Stimulated activated effector memory CD8-positive, alpha-beta T cell treated with anti-CD3 and anti-CD28 coated beads, Interleukin-12 subunit alpha, Interleukin-12 subunit beta, amount 100 ng/mL, for 72 hours (primary cell): ENCODE results near the gene ZNF451.

Source experiments
- ATAC-seq: fragments of 150-1000 bp; cut with Tn5 transposase; 2 replicates; pipeline ENCODE4 v1.10.0; 2021
- DNase-seq, 2 donors: peaks; one replicate each; pipeline ENCODE4 v3.0.0; 2021 to 2022; ENCODE audit warnings: low spot score in 2 of 2
- H3K27ac Mint-ChIP-seq: one replicate; pipeline ENCODE4 v1.8.0; 2022; ENCODE audit warnings: mild to moderate bottlenecking, mixed read lengths
- H3K36me3 Mint-ChIP-seq: one replicate; pipeline ENCODE4 v1.8.0; 2022; ENCODE audit warnings: mild to moderate bottlenecking, mixed read lengths
- H3K4me1 Mint-ChIP-seq: one replicate; pipeline ENCODE4 v1.8.0; 2022; ENCODE audit warnings: mixed read lengths
- H3K4me3 Mint-ChIP-seq: one replicate; pipeline ENCODE4 v1.8.0; 2022; ENCODE audit warnings: mild to moderate bottlenecking, mixed read lengths
- H3K9me3 Mint-ChIP-seq: one replicate; pipeline ENCODE4 v1.8.0; 2022; ENCODE audit warnings: mixed read lengths

Gene ZNF451

GRCh38 chr6:57116776-57117175, 26.8 kb downstream of the ZNF451 start:
- Mint-ChIP-seq H3K4me1 (peaks cover 28% of the 10 kb centered on the region), H3K4me3 (no peak overlapping the region), H3K9me3 (no peaks in the 10 kb centered on the region), H3K36me3 (peaks cover 2% of the 10 kb centered on the region), H3K27ac (no peak overlapping the region)
- DNase-seq = no peak
- ATAC-seq = no peak

DNA sequence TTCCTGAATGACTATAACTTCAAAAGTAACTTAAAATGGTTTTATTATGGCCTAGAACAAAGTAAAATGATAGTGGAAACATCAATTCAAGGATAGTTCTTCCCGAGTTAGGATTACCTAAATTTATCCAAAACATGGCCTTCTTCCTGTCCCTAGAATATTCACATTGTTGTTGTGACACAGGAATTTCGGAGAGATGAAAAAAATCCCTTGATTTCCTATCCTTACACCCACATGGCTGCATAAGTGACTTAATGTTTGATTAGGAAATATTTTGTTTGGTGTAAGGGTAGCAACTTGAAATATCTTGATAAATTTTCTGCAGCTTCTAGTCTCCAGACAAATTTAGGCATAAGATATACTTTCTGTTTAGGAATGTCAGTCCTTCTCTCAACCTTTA, 27.8 kb downstream of the ZNF451 start:
- Mint-ChIP-seq H3K4me3 (no peak overlapping the region), H3K4me1 (peaks cover 20% of the 10 kb centered on the region), H3K27ac (no peak overlapping the region), H3K9me3 (no peaks in the 10 kb centered on the region), H3K36me3 (no peaks in the 10 kb centered on the region)
- no peak for ATAC-seq
- no peak for DNase-seq

- DNase-seq (no peak), ATAC-seq (no peak)
- H3K4me1 Mint-ChIP-seq = peaks cover 14% of the 10 kb centered on the region
- no peak overlapping the region for H3K27ac Mint-ChIP-seq
- no peak overlapping the region for H3K4me3 Mint-ChIP-seq
- H3K36me3 Mint-ChIP-seq = no peaks in the 10 kb centered on the region
- H3K9me3 Mint-ChIP-seq = no peaks in the 10 kb centered on the region
Measured at GRCh38 chr6:57123111-57123510, 33.1 kb downstream of the ZNF451 start.

DNA sequence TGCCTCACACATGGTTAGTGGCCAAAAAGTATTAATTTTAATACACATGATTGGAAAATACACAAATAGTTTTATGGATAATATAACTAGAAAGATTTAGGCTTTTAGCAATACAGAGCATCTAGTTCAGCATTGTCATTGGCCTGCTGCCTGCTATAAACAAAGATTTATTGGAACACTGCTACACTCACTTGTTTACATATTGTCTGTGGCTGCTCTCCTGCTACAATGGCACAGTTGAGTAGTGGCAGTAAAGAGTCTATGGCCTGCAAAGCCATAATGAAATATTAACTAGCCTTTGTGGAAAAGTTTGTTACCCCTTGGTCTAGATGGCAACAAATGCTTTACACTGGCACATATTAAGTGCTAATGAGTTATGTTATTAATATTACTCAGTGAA, 37.8 kb downstream of the ZNF451 start:
- no peaks in the 10 kb centered on the region for H3K9me3 Mint-ChIP-seq
- no peak overlapping the region for H3K4me3 Mint-ChIP-seq
- DNase-seq (no peak), ATAC-seq (no peak)
- peaks cover 34% of the 10 kb centered on the region for H3K36me3 Mint-ChIP-seq
- no peak overlapping the region for H3K27ac Mint-ChIP-seq
- H3K4me1 Mint-ChIP-seq = no peaks in the 10 kb centered on the region

DNA sequence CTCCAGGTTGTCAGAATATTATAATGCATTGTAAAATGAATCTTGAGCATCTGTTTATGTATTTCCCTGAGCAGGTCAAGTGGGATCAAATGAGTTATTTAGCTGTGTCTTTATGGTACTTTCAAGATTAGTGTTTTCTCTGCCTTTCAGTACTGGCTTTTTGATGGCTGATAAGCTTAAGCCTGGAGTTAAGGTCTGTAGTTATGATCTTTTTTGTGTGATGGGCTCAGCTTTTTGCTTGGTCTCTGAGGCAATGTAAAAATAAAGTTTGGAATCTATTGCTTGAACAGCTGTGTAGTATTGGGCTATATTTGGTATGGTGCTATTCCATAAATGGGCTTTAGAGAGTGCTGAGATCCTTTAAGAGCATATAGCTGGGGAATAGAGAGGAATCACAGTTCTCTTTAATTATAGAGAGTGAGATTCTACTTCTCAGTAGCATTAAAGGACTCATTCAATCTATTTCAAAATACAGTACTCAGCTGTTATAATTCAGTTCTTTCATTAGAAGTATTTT, 40.7 kb downstream of the ZNF451 start:
- Mint-ChIP-seq H3K27ac (no peak overlapping the region), H3K36me3 (peaks cover 60% of the 10 kb centered on the region), H3K4me3 (no peak overlapping the region), H3K9me3 (no peaks in the 10 kb centered on the region), H3K4me1 (no peaks in the 10 kb centered on the region)
- no peak for ATAC-seq
- DNase-seq = no peak

GRCh38 chr6:57134954-57135353, 45.0 kb downstream of the ZNF451 start:
- H3K36me3 Mint-ChIP-seq = peaks cover 70% of the 10 kb centered on the region
- no peaks in the 10 kb centered on the region for H3K9me3 Mint-ChIP-seq
- ATAC-seq (no peak), DNase-seq (no peak)
- no peak overlapping the region for H3K27ac Mint-ChIP-seq
- H3K4me3 Mint-ChIP-seq = no peak overlapping the region
- H3K4me1 Mint-ChIP-seq = peaks cover 11% of the 10 kb centered on the region

- no peaks in the 10 kb centered on the region for H3K9me3 Mint-ChIP-seq
- H3K4me3 Mint-ChIP-seq = no peak overlapping the region
- ATAC-seq = no peak
- DNase-seq = no peak
- peaks cover 68% of the 10 kb centered on the region for H3K36me3 Mint-ChIP-seq
- H3K4me1 Mint-ChIP-seq = peaks cover 11% of the 10 kb centered on the region
- H3K27ac Mint-ChIP-seq = no peak overlapping the region
Measured at GRCh38 chr6:57135885-57136284, 45.9 kb downstream of the ZNF451 start.

GRCh38 chr6:57137350-57137749, 47.4 kb downstream of the ZNF451 start:
- Mint-ChIP-seq H3K36me3 (peaks cover 80% of the 10 kb centered on the region), H3K4me3 (no peak overlapping the region), H3K4me1 (peaks cover 11% of the 10 kb centered on the region), H3K9me3 (no peaks in the 10 kb centered on the region), H3K27ac (peak overlapping the region; percentile 38)
- ATAC-seq (peak; percentile 97), DNase-seq (no peak)

DNA sequence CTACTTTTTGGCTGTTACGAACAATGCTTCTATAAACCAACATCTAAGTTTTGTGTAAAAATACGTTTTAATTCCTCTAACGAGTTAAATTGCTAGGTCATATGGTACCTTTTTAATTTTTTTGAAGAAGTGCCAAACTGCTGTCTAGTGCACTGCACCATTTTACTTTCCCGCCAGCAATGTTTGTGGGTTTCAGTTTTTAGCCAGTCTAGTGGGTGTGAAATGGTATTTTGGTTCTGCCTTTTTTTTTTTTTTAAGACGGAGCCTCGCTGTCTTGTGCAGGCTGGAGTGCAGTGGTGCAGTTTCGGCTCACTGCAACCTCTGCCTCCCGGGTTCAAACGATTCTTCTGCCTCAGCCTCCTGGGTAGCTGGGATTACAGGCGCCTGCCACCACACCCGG, 48.0 kb downstream of the ZNF451 start:
- Mint-ChIP-seq H3K4me1 (peaks cover 11% of the 10 kb centered on the region), H3K36me3 (peaks cover 80% of the 10 kb centered on the region), H3K27ac (peak overlapping the region; percentile 38), H3K9me3 (no peaks in the 10 kb centered on the region), H3K4me3 (no peak overlapping the region)
- peak; percentile 28 for ATAC-seq
- DNase-seq = no peak

DNA sequence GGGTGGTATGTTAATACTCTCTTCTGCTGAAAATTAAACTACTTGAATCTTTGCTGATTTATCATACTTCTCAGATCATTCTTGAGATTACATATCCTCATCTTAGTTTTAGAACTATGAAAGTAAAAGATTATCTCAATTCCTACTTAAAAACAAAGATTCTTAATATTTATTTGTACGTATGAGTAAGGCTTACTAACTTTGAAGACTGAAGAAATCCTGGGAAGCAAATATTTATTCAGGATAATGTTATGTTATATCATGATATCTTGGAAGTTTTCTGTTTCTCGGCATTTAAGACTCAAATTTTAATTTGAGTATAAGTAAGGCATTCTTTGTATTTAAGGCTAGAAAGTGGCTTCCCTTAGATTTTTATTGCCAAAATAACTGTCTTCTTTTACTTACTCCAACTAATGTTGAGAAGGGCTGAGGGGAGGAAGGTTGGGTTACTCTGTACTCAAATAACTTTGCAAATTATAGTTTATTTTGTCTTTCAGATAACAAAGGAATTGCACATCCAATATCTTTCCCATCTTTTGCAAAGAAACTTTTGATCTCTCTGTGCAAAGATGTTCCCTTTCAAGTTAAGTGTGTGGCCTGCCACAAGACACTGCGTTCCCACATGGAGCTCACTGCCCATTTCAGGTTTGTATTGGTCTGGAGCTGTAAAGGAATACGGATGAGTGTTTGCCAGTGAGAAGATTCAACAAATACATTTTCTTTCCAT, 51.6 kb downstream of the ZNF451 start:
- H3K4me3 Mint-ChIP-seq = no peak overlapping the region
- H3K9me3 Mint-ChIP-seq = no peaks in the 10 kb centered on the region
- H3K4me1 Mint-ChIP-seq = peaks cover 11% of the 10 kb centered on the region
- H3K27ac Mint-ChIP-seq = no peak overlapping the region
- peaks cover 77% of the 10 kb centered on the region for H3K36me3 Mint-ChIP-seq
- DNase-seq (no peak), ATAC-seq (no peak)

GRCh38 chr6:57142178-57142525, 52.2 kb downstream of the ZNF451 start:
- no peak overlapping the region for H3K4me3 Mint-ChIP-seq
- peaks cover 77% of the 10 kb centered on the region for H3K36me3 Mint-ChIP-seq
- ATAC-seq = no peak
- DNase-seq = no peak
- no peak overlapping the region for H3K27ac Mint-ChIP-seq
- H3K4me1 Mint-ChIP-seq = peaks cover 8% of the 10 kb centered on the region
- H3K9me3 Mint-ChIP-seq = no peaks in the 10 kb centered on the region

GRCh38 chr6:57143690-57144089, 53.7 kb downstream of the ZNF451 start:
- no peak overlapping the region for H3K27ac Mint-ChIP-seq
- H3K36me3 Mint-ChIP-seq = peaks cover 84% of the 10 kb centered on the region
- no peak overlapping the region for H3K4me3 Mint-ChIP-seq
- DNase-seq = no peak
- no peak for ATAC-seq
- H3K4me1 Mint-ChIP-seq = peaks cover 14% of the 10 kb centered on the region
- no peaks in the 10 kb centered on the region for H3K9me3 Mint-ChIP-seq

- Mint-ChIP-seq H3K36me3 (peaks cover 93% of the 10 kb centered on the region), H3K4me3 (no peak overlapping the region)
Measured at GRCh38 chr6:57147401-57147800, 57.4 kb downstream of the ZNF451 start.

DNA sequence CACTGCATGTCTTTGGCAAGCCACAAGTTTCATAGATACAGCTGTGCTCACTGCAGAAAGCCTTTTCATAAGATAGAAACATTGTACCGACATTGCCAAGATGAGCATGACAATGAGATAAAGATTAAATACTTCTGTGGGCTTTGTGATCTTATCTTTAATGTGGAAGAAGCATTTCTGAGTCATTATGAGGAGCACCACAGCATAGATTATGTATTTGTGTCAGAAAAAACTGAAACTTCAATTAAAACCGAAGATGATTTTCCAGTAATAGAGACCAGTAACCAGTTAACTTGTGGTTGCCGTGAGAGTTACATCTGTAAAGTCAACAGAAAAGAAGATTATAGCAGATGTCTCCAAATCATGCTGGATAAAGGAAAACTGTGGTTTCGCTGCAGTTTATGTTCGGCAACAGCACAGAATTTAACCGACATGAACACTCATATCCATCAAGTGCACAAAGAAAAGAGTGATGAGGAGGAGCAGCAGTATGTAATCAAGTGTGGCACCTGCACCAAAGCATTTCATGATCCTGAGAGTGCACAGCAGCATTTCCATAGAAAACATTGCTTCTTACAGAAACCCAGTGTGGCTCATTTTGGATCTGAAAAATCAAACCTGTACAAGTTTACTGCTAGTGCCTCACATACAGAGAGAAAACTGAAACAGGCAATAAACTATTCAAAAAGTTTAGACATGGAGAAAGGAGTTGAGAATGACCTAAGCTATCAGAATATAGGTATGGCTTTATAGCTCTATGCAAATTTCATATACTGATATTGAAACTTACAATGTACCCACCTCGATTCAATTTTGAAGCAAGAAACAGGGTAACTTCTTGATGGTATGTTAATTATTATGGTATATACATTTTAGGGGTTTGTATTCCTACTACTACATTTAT, 58.2 kb downstream of the ZNF451 start:
- peak overlapping the region; percentile 10 for H3K4me3 Mint-ChIP-seq
- no peak for DNase-seq
- ATAC-seq = peak; percentile 83
- H3K27ac Mint-ChIP-seq = peak overlapping the region; percentile 41
- H3K9me3 Mint-ChIP-seq = no peaks in the 10 kb centered on the region
- H3K36me3 Mint-ChIP-seq = peaks cover 94% of the 10 kb centered on the region
- H3K4me1 Mint-ChIP-seq = peaks cover 14% of the 10 kb centered on the region

More at GRCh38 chr6:57147401-57147800, 57.4 kb downstream of the ZNF451 start:
- no peak overlapping the region for H3K27ac Mint-ChIP-seq
- peaks cover 14% of the 10 kb centered on the region for H3K4me1 Mint-ChIP-seq
- ATAC-seq (no peak), DNase-seq (no peak)
- no peaks in the 10 kb centered on the region for H3K9me3 Mint-ChIP-seq

- no peaks in the 10 kb centered on the region for H3K4me1 Mint-ChIP-seq
- H3K36me3 Mint-ChIP-seq = peaks cover 43% of the 10 kb centered on the region
- H3K9me3 Mint-ChIP-seq = no peaks in the 10 kb centered on the region
- ATAC-seq (peak; percentile 88), DNase-seq (no peak)
- H3K27ac Mint-ChIP-seq = no peak overlapping the region
- no peak overlapping the region for H3K4me3 Mint-ChIP-seq
Measured at GRCh38 chr6:57158658-57159057, 68.7 kb downstream of the ZNF451 start.

DNA sequence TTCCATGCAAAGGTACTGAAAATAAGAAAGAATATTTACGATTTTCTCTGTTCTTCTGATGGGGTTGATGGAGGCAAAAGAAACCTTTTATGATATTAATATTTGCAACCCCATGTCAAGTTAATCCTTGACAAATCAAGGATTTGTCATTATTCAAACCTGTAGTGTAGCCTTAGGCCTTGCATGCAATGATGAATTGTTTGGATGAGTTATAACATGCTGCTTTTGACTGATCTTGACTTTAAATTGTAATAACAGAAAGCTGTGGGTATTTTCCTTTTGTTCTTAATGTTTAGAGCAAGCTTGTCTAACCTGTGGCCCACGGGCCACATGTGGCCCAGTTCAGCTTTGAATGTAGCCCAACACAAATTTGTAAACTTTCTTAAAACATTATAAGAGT, 69.1 kb downstream of the ZNF451 start:
- no peak overlapping the region for H3K27ac Mint-ChIP-seq
- peak; percentile 65 for ATAC-seq
- no peak overlapping the region for H3K4me3 Mint-ChIP-seq
- no peaks in the 10 kb centered on the region for H3K9me3 Mint-ChIP-seq
- no peak for DNase-seq
- no peaks in the 10 kb centered on the region for H3K4me1 Mint-ChIP-seq
- H3K36me3 Mint-ChIP-seq = peaks cover 38% of the 10 kb centered on the region
